H1 (cell line): Measurements from ENCODE around the gene ASTL. TPM values are rescaled to one million over a fixed set of nuclear protein-coding genes. Genes with fewer than 3 reads are reported as not detected.

Experiments used
- CTCF ChIA-PET: fragments of 300-600 bp; sonication (Branson Sonifier 250); formaldehyde crosslinking; loops from one replicate; lab custom pipeline; 2021; ENCODE audit not compliant: partially characterized antibody; lab: Charles Lee
- POLR2A ChIA-PET: fragments of 300-600 bp; sonication (Branson Sonifier 250); formaldehyde crosslinking; loops from one replicate; lab custom pipeline; 2021; ENCODE audit warnings: inconsistent platforms; ENCODE audit not compliant: partially characterized antibody; lab: Charles Lee
- DNase-seq, 2 experiments: peaks; one replicate each; pipeline versions ENCODE4 v3.0.0 to v3.0.0-alpha.2; 2010 to 2022; ENCODE audit warnings: low spot score in 2 of 2, low read depth in 1 of 2, mixed read lengths in 1 of 2
- FAIRE-seq: peaks from 2 replicates; lab custom pipeline; 2011; peaks lifted over from hg19 to GRCh38; lab: Jason Lieb, UNC
- H2AFZ ChIP-seq: 2 replicates; pipeline ENCODE4 v1.8.1; 2012; ENCODE audit warnings: low read length, inconsistent platforms
- H2AK5ac ChIP-seq: 2 replicates; pipeline ENCODE4 v1.6.1; 2013; ENCODE audit warnings: low read depth, low read length
- H2BK120ac ChIP-seq: replicated peaks from 2 replicates; pipeline ENCODE3; 2013; ENCODE audit warnings: low read depth, low read length, inconsistent platforms
- H2BK12ac ChIP-seq: 2 replicates; pipeline ENCODE4 v1.6.1; 2013; ENCODE audit warnings: low read depth, low read length
- H2BK15ac ChIP-seq: 2 replicates; pipeline ENCODE4 v1.6.1; 2013; ENCODE audit warnings: low read length
- H2BK20ac ChIP-seq: 2 replicates; pipeline ENCODE4 v1.6.1; 2013; ENCODE audit warnings: low read length
- H2BK5ac ChIP-seq: 2 replicates; pipeline ENCODE4 v1.6.1; 2013; ENCODE audit warnings: low read depth, low read length
- H3K14ac ChIP-seq: 2 replicates; pipeline ENCODE4 v1.6.1; 2013; ENCODE audit warnings: inconsistent platforms; ENCODE audit not compliant: insufficient read length
- H3K18ac ChIP-seq: 2 replicates; pipeline ENCODE4 v1.6.1; 2013; ENCODE audit warnings: low read length; ENCODE audit errors: extremely low read depth
- H3K23ac ChIP-seq: 2 replicates; pipeline ENCODE4 v1.6.1; 2013; ENCODE audit warnings: inconsistent platforms; ENCODE audit not compliant: insufficient read length
- H3K23me2 ChIP-seq: 2 replicates; pipeline ENCODE4 v1.6.1; 2013; ENCODE audit warnings: low read depth, low read length
- H3K27ac ChIP-seq: 2 replicates; pipeline ENCODE4 v1.6.1; 2011; ENCODE audit warnings: low read depth, low read length, inconsistent platforms
- H3K27me3 ChIP-seq, 4 experiments: replicated peaks in 1 of 4; 1 replicate in 1 of 4; 2 replicates in 3 of 4; pipeline versions ENCODE4 v1.6.1 to v1.8.1; 2011 to 2013; ENCODE audit warnings: low read length in 3 of 4, mild to moderate bottlenecking in 3 of 4, inconsistent platforms in 2 of 4, mixed read lengths in 2 of 4, moderate library complexity in 1 of 4; ENCODE audit not compliant: control insufficient read depth in 3 of 4, insufficient read depth in 3 of 4; ENCODE audit errors: extremely low read depth in 1 of 4
- H3K36me3 ChIP-seq, 4 experiments: 2 replicates each; pipeline versions ENCODE4 v1.6.1 to v1.8.1; 2011 to 2013; ENCODE audit warnings: mild to moderate bottlenecking in 4 of 4, low read length in 3 of 4, moderate library complexity in 2 of 4, control low read depth in 1 of 4, inconsistent platforms in 1 of 4; ENCODE audit not compliant: insufficient read depth in 4 of 4, control insufficient read depth in 2 of 4
- H3K4ac ChIP-seq: replicated peaks from 2 replicates; pipeline ENCODE3; 2013; ENCODE audit warnings: low read length, low read depth, mixed read lengths, inconsistent platforms; ENCODE audit not compliant: insufficient read length
- H3K4me1 ChIP-seq, 4 experiments: replicated peaks in 1 of 4; 1 replicate in 1 of 4; 2 replicates in 3 of 4; pipeline versions ENCODE4 v1.6.1 to v1.8.1; 2011 to 2013; ENCODE audit warnings: low read length in 3 of 4, inconsistent platforms in 2 of 4, mixed read lengths in 1 of 4; ENCODE audit not compliant: insufficient read depth in 4 of 4, control insufficient read depth in 3 of 4
- H3K4me2 ChIP-seq, 2 experiments: 2 replicates each; pipeline versions ENCODE4 v1.6.1 to v1.8.1; 2011 to 2013; ENCODE audit warnings: low read depth in 2 of 2, low read length in 2 of 2, control low read depth in 1 of 2, inconsistent platforms in 1 of 2, mild to moderate bottlenecking in 1 of 2; ENCODE audit not compliant: insufficient read depth in 1 of 2
- H3K4me3 ChIP-seq, 4 experiments: fragments of 200-600, 300-600 bp in 1 of 4; sonication (generic), shearing (Covaris generic), sonication (Bioruptor Twin) in 1 of 4; 2 replicates each; pipeline versions ENCODE4 v1.5.1 to v1.8.1; 2011 to 2016; ENCODE audit warnings: low read length in 4 of 4, low read depth in 3 of 4, control low read depth in 2 of 4, inconsistent platforms in 2 of 4, mild to moderate bottlenecking in 2 of 4, mixed read lengths in 1 of 4, moderate library complexity in 1 of 4; ENCODE audit not compliant: insufficient read depth in 2 of 4; ENCODE audit errors: extremely low read depth in 1 of 4
- H3K56ac ChIP-seq: replicated peaks from 2 replicates; pipeline ENCODE3; 2013; ENCODE audit warnings: low read depth, mild to moderate bottlenecking, mixed read lengths, low read length, inconsistent platforms; ENCODE audit not compliant: insufficient read length
- H3K79me1 ChIP-seq: 2 replicates; pipeline ENCODE4 v1.6.1; 2013; ENCODE audit warnings: low read depth, low read length, control low read depth
- H3K79me2 ChIP-seq, 2 experiments: 2 replicates each; pipeline versions ENCODE4 v1.6.1 to v1.8.1; 2012 to 2013; ENCODE audit warnings: low read length in 2 of 2, mild to moderate bottlenecking in 2 of 2, inconsistent platforms in 1 of 2; ENCODE audit not compliant: insufficient read depth in 2 of 2, control insufficient read depth in 1 of 2
- H3K9ac ChIP-seq, 4 experiments: replicated peaks in 1 of 4; 1 replicate in 1 of 4; 2 replicates in 3 of 4; pipeline versions ENCODE4 v1.6.1 to v1.8.1; 2011 to 2013; ENCODE audit warnings: low read depth in 3 of 4, low read length in 3 of 4, control low read depth in 2 of 4, mild to moderate bottlenecking in 2 of 4, moderate library complexity in 2 of 4, inconsistent platforms in 1 of 4; ENCODE audit errors: extremely low read depth in 1 of 4
- H3K9me3 ChIP-seq, 2 experiments: 2 replicates each; pipeline versions ENCODE4 v1.6.1 to v1.8.1; 2012 to 2013; ENCODE audit warnings: mild to moderate bottlenecking in 2 of 2, moderate library complexity in 2 of 2, control low read depth in 1 of 2, inconsistent platforms in 1 of 2, low read depth in 1 of 2, low read length in 1 of 2, mixed read lengths in 1 of 2; ENCODE audit not compliant: insufficient read depth in 2 of 2
- H4K20me1 ChIP-seq, 2 experiments: replicated peaks in 1 of 2; 2 replicates each; pipeline versions ENCODE3 to v1.8.1; 2011 to 2013; ENCODE audit warnings: inconsistent platforms in 2 of 2, low read length in 2 of 2, mild to moderate bottlenecking in 1 of 2; ENCODE audit not compliant: insufficient read depth in 2 of 2, control insufficient read depth in 1 of 2
- H4K5ac ChIP-seq: 2 replicates; pipeline ENCODE4 v1.6.1; 2013; ENCODE audit warnings: low read length, low read depth, mixed read lengths, inconsistent platforms; ENCODE audit not compliant: insufficient read length
- H4K8ac ChIP-seq: 2 replicates; pipeline ENCODE4 v1.8.0; 2013; ENCODE audit warnings: mild to moderate bottlenecking, moderate library complexity, low read length, inconsistent platforms; ENCODE audit not compliant: insufficient read depth; ENCODE audit errors: extremely low read depth
- H4K91ac ChIP-seq: replicated peaks from 2 replicates; pipeline ENCODE3; 2013; ENCODE audit warnings: low read length, mixed read lengths, inconsistent platforms; ENCODE audit not compliant: insufficient read length
- BCL11A ChIP-seq, 2 experiments: IDR thresholded peaks; one replicate each; pipeline ENCODE4 v1.6.1; 2011; ENCODE audit warnings: low read depth in 2 of 2, low read length in 2 of 2, mild to moderate bottlenecking in 2 of 2
- HDAC2 ChIP-seq, 2 experiments: fragments of 300-600 bp in 1 of 2; sonication (generic) in 1 of 2; IDR thresholded peaks; 2 replicates each; pipeline ENCODE4 v1.6.1; 2011 to 2012; ENCODE audit warnings: low read depth in 2 of 2, low read length in 2 of 2, mild to moderate bottlenecking in 2 of 2, moderate library complexity in 2 of 2, borderline replicate concordance in 1 of 2, inconsistent platforms in 1 of 2
- JUND ChIP-seq: IDR thresholded peaks from 2 replicates; pipeline ENCODE4 v1.6.1; 2011; ENCODE audit warnings: mild to moderate bottlenecking, improper control_type of control experiment, low read length
- KDM1A ChIP-seq: fragments of 200-600, 300-600 bp; sonication (generic); IDR thresholded peaks from 2 replicates; pipeline ENCODE4 v1.7.1; 2016; ENCODE audit warnings: mild to moderate bottlenecking, low read length, borderline replicate concordance
- MAX ChIP-seq: IDR thresholded peaks from 2 replicates; pipeline ENCODE4 v1.6.1; 2012; ENCODE audit warnings: inconsistent platforms
- POLR2A ChIP-seq, 2 experiments: IDR thresholded peaks; 1 replicate in 1 of 2; 2 replicates in 1 of 2; pipeline ENCODE4 v1.6.1; 2011; ENCODE audit warnings: low read depth in 2 of 2, low read length in 2 of 2, mild to moderate bottlenecking in 2 of 2; ENCODE audit errors: control extremely low read depth in 1 of 2
- RFX5 ChIP-seq: IDR thresholded peaks from 2 replicates; pipeline ENCODE4 v1.6.1; 2011; ENCODE audit warnings: low read depth, low read length, improper control_type of control experiment, borderline replicate concordance
- SAP30 ChIP-seq: fragments of 300-600 bp; sonication (generic); IDR thresholded peaks from 2 replicates; pipeline ENCODE4 v1.7.1; 2012; ENCODE audit warnings: low read length, moderate library complexity, mild to moderate bottlenecking, inconsistent platforms; ENCODE audit not compliant: insufficient read depth, insufficient replicate concordance
- TAF1 ChIP-seq: IDR thresholded peaks from 2 replicates; pipeline ENCODE4 v1.6.1; 2011; ENCODE audit warnings: mild to moderate bottlenecking, low read depth, low read length
- WGBS, 2 experiments: shearing (Covaris generic) in 1 of 2; methylation state at CpG; one replicate each; pipeline versions ENCODE4 v1.1.6 to v1.1.7; 2013 to 2015; ENCODE audit warnings: low lambda C conversion rate in 2 of 2, mixed read lengths in 2 of 2, inconsistent platforms in 1 of 2, low coverage in 1 of 2, missing lambda C conversion rate in 1 of 2; ENCODE audit not compliant: insufficient replicate concordance in 2 of 2, insufficient coverage in 1 of 2, insufficient read length in 1 of 2; ENCODE audit errors: extremely low coverage in 1 of 2, missing lambda C conversion rate in 1 of 2; 5-methylcytosine and 5-hydroxymethylcytosine counted together
- polyA plus RNA-seq, 7 experiments: library from polyadenylated mRNA; depleted of rRNA in 3 of 7; stranded (reverse) in 5 of 7; unstranded in 2 of 7; fragments of >200 nt in 5 of 7; fragments of 200-250 nt in 2 of 7; gene quantifications; 1 replicate in 5 of 7; 2 replicates in 1 of 7; 4 replicates in 1 of 7; pipeline versions ENCODE4 v1.2.1 to v1.2.3, GENCODE V29; 2011 to 2013; ENCODE audit warnings: missing spikeins in 2 of 7, mixed read lengths in 2 of 7
- total RNA-seq: library from RNA; stranded (reverse); fragmentation: NEBNext Ultra II Directional; extraction: Animal tissue kit (Norgen Biotek cat#: 25700); gene quantifications from 2 replicates; pipeline ENCODE4 v1.2.1, GENCODE V29; 2021
- TF ChIP-seq, protein P1 (sequence below), 3 experiments: IDR thresholded peaks; 1 replicate in 2 of 3; 2 replicates in 1 of 3; pipeline versions ENCODE4 v1.5.1 to v1.6.1; 2011; ENCODE audit warnings: low read length in 3 of 3, mild to moderate bottlenecking in 3 of 3, inconsistent platforms in 2 of 3, low read depth in 1 of 3, moderate library complexity in 1 of 3; ENCODE audit not compliant: insufficient read depth in 1 of 3; ENCODE audit errors: control extremely low read depth in 1 of 3

The ASTL gene
- total and polyA plus RNA-seq, 2 of the 8 experiments (the other 6 are each of a cell fraction or from before 2014, with no cell fraction given): 0.60 to 1.4 TPM

DNA sequence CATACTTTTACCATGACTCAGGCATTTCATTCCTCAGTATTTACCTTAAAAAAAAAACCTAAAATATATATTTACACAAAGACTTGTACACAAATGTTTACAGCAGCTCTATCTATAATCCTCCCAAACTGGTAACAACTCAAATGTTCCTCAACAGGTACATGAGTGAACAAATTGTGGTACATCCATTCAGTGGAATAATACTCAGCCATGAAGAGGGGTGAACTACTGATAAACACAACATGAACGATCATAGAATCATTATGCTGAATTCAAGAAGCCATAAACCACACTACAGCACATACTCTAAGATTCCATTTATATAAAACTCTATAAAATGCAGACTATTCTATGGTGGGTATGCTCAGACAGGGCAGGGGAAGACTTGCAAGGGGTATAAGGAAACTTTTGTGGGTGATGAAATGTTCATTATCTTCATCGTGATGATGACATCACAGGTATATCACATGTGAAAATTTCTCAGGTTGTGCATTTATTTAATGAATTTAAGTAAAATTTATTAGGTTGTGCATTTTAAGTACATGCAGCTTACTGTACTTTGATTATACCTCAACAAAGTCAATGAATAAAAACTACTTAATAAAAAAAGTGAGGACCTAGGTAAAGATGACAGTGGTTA, 31.7 kb upstream of the ASTL start:
- Histone ChIP-seq H2BK5ac (no peak overlapping the region), H4K5ac (no peak overlapping the region), H2BK12ac (no peak overlapping the region), H3K14ac (no peak overlapping the region), H3K4ac (no peak overlapping the region), H4K91ac (no peak overlapping the region), H3K56ac (no peak overlapping the region), H3K9me3 (peaks cover 0 to 3% of the 10 kb centered on the region in 2 experiments; a peak in 1 of 4 replicates), H3K27me3 (no peaks in the 10 kb centered on the region), H3K79me2 (no peaks in the 10 kb centered on the region), H3K4me2 (no peak overlapping the region), H3K79me1 (no peaks in the 10 kb centered on the region), H3K18ac (no peak overlapping the region), H2AFZ (no peak overlapping the region), H3K23me2 (no peaks in the 10 kb centered on the region), H3K4me1 (0 out of 7 replicates have a peak, but pooled peaks cover 0 to 2% (median 0%) of the 10 kb centered on the region in 4 experiments), H2BK20ac (no peak overlapping the region), H3K27ac (no peak overlapping the region), H3K4me3 (no peak overlapping the region), H3K36me3 (no peaks in the 10 kb centered on the region), H3K9ac (no peak overlapping the region), H2AK5ac (no peak overlapping the region), H4K8ac (no peak overlapping the region), H4K20me1 (no peaks in the 10 kb centered on the region), H3K23ac (no peak overlapping the region), H2BK15ac (no peak overlapping the region), H2BK120ac (no peak overlapping the region)
- ChIA-PET POLR2A (interaction anchor here (0.6 kb wide), 1 partner anchor 39 kb away, joined by 3 read pairs; the partner anchor contains the start of gene STARD7), CTCF (interaction anchor here (0.6 to 0.9 kb wide), 2 partner anchors 42 to 91 kb away, joined by 3 read pairs; no protein-coding TSS in a partner anchor)
- DNase-seq (no peak), FAIRE-seq (no peak)
- 81% methylated on average over 2 of the region's 2 CpGs; no CpG with 5 or more reads in 1 of the 2 experiments for WGBS, 2 experiments
- TF ChIP-seq, protein P1, sequence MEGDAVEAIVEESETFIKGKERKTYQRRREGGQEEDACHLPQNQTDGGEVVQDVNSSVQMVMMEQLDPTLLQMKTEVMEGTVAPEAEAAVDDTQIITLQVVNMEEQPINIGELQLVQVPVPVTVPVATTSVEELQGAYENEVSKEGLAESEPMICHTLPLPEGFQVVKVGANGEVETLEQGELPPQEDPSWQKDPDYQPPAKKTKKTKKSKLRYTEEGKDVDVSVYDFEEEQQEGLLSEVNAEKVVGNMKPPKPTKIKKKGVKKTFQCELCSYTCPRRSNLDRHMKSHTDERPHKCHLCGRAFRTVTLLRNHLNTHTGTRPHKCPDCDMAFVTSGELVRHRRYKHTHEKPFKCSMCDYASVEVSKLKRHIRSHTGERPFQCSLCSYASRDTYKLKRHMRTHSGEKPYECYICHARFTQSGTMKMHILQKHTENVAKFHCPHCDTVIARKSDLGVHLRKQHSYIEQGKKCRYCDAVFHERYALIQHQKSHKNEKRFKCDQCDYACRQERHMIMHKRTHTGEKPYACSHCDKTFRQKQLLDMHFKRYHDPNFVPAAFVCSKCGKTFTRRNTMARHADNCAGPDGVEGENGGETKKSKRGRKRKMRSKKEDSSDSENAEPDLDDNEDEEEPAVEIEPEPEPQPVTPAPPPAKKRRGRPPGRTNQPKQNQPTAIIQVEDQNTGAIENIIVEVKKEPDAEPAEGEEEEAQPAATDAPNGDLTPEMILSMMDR (IDR thresholded peaks at IDR 0.05; ENCODE audit: control extremely low read depth in 1 of 3, insufficient read depth in 1 of 3, low read depth in 1 of 3, low read length in 3 of 3): no peak
- TF ChIP-seq BCL11A (IDR thresholded peaks at IDR 0.05; ENCODE audit: low read depth in 2 of 2, low read length in 2 of 2) (no peak), KDM1A (peak; percentile 73), HDAC2 (IDR thresholded peaks at IDR 0.05; ENCODE audit: borderline replicate concordance in 1 of 2, low read depth in 2 of 2, low read length in 2 of 2) (peak in 1 of 2 experiments; percentile 70; a peak in 1 of 4 replicates), TAF1 (no peak), POLR2A (IDR thresholded peaks at IDR 0.05; ENCODE audit: control extremely low read depth in 1 of 2, low read depth in 2 of 2, low read length in 2 of 2) (no peak), JUND (no peak), RFX5 (no peak), MAX (no peak), SAP30 (no peak)
